Cerebellar cortex (tissue), 1 donor: ENCODE data around the gene ATP8B3.

Source experiments
- DNase-seq: peaks from one replicate; pipeline ENCODE4 v3.0.0-alpha.2; 2015; ENCODE audit warnings: low spot score

The ATP8B3 gene

DNA sequence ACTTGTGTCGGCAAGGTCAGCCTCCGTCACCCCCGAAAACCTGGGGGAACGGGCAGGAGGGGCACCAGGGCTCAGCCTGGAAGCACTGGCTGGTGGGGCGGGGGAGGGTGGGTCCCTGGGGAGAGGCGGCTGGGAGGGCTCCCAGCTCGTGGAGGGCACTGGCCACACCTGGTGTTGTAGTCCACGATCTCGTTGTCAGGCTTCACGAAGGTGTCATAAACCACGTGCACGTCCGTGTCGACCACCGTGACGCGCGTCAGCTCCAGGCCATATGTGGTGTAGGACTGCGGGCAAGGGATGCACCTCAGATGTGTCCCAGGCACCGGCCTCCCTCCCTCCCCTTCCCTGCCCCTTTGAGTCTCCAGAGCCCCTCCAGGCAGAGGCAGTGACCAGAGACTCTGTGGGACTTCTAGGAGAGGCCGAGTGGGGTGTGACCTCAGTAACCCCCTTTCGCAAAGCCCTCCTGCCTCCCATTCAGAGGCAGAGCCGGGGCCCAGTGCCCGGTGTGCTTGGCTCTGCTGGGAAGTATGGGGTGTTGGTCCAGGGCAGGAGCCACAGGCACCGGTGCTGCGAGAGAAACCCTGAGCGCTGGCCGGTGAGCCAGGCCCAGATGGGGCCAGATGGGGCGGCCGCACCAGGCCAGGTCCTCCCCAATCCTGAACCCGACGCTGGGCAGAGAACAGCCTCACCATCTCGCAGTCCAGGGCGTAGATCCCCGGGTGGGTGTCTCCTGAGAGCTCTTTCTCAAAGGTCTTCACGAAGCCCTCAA lies 4.6 kb upstream of the ATP8B3 start:
- DNase-seq = no peak

DNA sequence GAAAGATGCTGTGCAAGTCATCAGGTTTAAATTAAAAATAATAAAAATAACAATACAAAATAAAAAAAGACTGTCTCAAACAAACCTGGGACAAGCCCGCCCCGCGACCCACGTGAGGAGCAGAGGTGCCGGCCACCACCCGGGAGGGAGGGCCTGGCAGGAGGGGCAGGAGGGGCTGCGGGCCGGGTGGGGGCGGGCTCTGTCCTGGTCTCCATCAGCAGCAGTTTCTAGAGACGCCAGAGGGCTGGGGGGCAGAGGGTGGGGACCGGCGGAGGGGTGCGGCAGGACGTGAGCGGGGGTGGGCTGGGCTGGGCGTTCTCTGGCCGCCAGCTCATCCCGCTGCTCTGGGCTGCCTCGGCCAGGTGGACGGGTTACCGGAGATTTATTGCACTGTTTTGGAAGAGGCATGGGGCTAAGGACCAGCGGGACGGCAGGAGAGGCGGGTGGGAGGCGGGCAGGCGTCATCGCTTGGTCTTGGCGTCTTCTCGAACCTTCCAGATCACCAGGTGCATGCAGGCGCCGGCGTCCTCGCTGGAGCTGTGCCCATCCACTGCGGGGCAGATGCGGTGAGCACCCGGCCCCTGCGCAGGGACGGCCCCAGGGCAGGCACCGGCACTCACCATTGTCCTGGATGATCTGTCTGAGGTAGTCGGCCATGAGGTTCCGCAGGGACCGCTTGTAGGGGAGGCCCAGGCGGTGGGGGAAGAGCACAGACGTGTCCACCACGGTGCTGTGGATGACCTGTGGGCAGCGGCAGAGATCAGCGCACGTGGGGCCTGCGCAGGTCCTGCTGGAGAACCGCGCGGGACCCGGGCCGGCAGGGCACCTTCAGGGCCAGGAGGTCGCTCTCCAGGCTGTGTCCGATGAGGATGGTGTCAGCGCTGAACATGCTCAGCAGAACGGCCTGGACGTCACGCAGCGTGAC lies 3.8 kb upstream of the ATP8B3 start:
- no peak for DNase-seq

DNA sequence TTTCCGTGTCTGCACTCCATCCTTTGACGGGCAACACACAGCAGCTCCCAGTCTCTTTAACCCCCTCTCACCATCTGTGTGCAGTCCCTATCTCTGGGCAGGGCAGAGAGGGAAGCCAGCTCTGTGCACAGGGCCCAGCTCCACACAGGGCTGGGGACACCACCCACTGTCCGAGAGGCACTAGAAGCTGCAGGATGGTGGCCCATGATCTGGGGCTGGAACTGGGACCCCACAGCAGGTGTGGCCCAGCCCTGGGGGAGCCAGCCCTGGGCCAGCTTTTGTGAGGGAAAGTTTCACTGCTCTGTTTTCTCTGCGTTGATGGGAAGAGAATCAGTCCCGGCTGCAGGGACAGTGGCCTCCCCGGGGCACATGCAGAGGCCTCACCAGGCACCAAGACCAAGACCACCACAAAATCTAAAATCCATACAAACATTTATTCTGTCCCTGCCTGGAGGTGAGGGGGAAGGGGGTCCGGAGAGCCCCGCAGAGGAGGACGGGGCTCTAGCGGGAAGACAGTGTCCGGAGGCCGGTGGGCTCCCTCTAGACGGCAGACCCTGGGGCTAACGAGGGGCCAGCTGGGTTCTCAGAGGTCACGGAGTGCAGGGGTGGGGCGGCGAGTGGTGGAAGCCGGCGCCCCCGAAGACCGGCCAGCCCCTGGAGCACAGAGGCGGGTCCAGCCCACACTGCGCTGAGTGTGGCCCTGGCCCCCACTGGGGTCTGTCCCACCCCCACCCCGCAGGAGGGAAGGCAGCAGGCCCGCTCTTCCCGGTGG lies 2.9 kb upstream of the ATP8B3 start:
- no peak for DNase-seq

DNA sequence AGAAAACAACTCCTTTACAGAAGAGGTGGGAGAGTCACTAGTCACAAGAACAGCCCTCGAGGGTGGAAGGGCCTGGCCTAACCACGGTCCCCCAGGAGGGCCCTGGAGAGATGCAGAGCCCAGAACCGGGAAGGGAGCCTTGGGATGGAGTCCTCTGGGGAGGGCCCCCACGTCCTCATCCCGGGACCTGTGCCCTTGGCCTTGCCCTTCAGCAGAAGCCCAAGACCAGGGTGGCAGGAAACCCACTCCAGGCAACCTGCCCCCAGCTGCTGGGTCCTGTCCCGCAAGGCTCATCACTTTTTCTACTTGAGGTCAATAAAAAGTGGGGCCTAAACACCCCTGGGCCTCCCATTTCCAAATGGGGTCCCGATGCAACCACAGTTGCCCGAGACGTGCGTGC lies 2.3 kb upstream of the ATP8B3 start:
- DNase-seq = no peak

DNA sequence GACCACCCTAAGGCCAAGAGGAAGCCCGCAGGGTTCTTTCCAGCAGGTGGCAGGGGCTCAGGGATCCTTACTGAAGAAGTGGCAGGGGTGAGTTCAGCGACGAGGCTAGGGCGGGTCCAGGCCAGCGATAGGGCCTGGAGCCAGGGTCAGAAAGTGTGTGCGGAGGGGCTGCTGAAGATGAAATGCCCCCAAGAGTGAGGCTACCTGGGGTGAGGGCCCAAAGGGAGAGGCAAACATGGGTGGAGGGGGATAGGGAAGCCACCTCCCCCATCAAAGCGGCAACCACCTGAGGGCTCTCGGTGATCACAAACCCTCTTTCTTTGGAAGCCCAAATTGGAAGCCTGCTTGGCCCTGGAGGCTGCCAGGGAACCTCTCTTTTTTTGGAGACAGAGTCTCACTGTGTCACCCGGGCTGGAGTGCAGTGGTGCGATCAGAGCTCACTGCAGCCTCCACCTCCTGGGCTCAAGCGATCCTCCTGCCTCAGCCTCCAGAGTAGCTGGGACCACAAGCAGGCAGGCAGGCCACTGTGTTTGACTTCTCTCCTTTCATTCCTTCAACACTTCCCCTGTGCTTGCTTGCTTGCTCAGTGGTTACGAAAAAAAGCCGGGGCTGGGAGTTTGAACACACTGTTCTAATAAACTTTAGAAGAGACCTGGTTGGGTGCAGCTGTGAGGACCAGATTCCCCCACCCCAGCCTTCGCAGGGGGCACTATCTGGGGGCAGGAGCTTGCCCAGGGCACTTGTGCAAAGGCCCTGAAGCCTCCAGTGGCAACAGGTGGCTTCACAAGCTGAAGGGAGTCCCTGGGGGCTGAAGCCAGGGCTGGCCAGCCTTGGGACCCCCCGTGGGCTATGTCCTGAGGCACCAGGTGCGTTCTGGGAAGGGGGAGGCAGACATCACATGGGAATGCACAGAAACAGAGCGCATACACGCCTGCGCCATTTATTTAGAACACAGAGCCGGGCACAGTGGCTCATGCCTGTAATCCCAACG lies 1.4 kb upstream of the ATP8B3 start:
- no peak for DNase-seq

DNA sequence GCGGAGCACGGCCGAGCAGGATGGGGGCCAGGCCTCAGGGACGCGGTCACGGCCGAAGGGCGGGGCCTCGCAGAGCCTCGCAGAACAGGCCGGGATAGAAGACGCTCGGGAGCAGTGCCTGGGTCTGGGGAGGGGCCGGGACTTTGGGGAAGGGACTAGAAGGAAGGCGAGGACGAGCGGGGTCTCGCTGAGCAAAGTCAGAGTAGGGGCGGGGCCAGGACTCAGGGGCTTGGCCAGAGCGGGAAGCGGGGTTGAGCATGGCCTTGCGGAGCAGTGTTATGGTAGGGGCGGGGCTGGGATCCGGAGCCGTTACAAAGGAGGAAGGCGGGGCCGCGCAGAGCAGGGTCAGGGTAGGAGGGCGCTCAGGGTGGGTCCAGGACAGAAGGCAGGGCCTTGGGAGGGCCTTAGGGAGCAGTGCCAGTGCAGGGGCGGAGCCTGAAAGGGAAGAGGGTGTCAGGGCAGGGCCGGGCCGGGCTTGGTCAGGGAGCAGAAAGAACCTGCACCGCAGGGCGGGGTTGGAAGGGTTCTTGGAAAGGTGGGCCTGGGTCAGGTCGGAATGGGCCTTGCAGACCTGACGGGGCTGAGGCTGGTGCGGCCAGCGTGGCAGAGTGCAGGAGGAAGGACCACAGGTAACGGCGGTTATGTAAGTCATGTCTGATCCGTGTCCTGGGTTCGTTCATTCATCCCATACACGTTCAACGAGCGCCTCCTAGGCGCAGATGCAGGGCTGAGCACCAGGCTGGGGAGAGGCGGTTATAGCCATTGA lies 533 bp upstream of the ATP8B3 start:
- peak; percentile 91 for DNase-seq

DNA sequence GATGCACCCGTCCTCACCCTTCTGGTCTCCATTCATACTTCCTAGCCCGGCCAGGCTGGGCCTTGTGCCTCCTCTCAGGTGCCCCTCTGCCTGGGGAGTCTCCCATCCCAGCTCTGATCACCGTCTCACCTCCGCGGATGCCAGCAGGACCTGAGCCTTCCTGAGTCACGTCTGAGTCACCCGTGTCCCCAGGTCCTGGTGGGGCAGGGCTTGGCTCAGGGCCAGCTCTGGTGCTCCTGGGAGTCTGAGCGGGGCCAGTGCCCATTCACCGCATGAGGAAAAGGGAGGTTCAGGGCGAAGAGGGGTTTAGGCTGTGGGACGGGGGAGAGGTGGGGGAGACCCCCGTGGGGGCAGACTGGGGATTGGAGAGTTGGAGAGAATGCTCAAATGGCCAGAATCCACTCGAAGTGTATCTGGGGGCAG lies 593 bp downstream of the ATP8B3 start:
- no peak for DNase-seq

DNA sequence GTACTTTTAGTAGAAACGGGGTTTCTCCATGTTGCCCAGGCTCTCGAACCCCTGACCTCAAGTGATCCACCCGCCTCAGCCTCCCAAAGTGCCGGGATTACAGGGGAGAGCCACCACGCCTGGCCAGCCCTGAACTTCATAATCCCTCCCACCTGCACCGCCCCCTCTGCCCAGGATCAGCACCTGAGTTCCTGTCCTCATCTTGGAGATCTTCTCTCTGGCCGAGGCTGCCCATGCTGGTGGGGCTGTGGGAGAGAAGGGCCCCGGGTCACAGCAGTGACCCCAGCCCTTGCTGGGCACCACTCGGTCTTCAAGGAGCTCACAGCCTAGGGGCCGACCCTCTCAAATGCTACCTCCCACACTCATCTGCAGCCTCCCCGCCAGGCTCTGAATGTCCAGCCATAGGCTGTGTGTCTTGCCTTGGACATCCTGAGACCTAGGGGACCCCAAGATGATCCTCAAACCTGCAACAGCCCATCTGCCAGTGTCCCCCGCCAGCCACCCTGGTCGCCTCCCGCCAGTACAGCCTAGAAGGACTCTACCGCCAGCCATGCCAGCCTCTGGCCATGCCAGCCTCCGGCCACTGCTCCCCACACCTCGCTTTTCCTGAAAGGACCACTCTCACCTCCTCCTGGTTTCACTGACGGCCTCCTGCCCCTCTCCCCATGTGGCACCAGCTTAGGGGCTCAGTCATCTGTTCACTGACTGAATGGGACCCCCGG lies 1.5 kb downstream of the ATP8B3 start:
- no peak for DNase-seq

DNA sequence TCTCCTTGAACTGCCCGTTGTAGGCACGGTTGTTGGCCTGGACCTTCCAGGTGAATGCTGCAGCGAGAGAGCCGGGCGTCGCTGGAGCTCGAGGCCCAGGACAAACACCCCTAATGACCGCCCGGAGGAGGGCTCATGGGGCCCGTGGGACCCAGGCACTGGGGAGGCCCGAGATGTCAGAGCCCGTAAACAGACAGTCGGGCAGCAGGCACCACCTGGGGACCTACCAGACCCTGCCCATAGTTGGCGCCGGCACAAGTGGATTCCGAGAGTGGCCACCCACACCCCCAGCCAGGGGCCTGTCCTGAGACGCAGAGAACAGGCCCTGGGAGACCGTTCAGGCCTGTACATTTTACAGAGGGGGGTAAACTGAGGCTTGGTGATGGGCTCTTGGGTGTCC lies 2.4 kb downstream of the ATP8B3 start:
- DNase-seq = no peak

DNA sequence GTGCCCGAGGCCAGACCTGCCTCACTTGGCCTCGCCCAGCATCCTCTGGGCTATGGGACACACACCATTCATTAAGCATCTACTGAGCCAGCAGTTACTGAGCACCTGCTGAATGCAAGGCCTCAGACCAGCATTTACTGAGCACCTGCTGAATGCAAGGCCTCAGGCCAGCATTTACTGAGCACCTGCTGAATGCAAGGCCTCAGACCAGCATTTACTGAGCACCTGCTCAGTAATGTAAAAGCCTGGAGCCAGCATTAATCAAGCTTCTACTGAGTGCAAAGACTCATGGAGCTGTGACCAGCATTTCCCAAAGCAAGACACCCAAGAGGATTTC lies 3.7 kb downstream of the ATP8B3 start:
- no peak for DNase-seq

DNA sequence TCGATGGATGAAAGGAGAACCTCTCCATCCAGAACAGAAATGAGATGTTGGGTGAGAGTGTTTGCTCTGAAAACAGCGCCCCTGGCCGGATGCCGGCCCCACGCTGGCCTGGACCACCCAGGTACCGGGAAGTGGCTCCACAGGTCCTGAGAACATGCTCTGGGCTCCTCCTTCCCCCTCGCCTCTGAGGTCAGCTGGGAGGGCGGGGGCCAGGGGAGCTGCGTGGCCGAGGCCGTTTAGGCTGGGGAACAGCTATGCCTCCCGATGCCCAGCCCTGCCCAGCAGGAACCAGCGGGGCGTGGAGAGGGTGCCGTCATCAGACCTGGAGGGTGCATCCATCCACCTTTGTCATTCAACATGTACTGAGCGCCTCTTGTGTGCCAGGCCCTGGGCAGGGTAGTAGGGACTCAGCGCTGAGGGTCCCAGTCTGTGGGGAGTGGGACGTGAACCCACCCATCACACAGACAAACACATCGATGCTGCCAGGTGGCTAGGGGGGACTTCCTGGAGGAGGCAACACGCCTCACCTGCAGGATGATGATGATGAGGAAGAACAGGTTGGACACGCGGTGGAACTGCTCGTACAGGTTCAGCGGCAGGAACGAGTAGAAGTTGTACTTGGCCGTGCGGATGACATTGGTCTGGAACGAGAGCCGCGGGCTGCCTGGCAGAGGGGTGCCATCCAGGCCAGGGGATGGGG lies 4.2 kb downstream of the ATP8B3 start:
- no peak for DNase-seq

DNA sequence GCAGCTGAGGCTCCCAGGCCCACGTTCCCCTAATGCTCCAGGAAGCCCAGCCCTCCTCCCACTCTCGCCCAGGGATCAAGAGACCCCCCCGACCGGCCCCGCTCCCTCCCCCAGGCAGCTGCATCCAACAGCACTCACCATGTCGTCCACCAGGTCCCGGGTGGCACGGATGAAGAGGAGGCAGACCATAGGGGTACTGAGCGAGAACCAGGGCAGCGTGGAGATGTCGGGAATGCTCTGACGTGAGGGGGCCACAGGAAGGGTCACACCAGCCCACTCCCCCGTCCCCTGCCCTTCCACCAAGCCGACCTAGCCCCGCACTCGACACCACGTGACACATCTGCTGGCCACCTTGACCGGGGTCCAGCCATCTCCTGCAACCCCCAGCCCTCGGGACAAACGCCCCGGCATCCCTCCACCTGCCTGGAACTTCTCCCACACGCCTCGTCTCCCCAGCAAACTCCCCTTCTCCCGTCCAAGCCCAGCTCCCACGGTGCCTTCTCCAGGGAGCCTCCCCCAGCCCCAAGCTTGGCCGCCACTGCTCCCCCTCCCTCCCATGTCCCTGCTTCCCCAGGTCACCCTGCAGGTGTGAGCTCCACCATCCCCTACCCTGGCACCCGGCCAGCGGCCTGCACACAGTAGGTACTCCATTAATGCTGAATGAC lies 4.9 kb downstream of the ATP8B3 start:
- no peak for DNase-seq

DNA sequence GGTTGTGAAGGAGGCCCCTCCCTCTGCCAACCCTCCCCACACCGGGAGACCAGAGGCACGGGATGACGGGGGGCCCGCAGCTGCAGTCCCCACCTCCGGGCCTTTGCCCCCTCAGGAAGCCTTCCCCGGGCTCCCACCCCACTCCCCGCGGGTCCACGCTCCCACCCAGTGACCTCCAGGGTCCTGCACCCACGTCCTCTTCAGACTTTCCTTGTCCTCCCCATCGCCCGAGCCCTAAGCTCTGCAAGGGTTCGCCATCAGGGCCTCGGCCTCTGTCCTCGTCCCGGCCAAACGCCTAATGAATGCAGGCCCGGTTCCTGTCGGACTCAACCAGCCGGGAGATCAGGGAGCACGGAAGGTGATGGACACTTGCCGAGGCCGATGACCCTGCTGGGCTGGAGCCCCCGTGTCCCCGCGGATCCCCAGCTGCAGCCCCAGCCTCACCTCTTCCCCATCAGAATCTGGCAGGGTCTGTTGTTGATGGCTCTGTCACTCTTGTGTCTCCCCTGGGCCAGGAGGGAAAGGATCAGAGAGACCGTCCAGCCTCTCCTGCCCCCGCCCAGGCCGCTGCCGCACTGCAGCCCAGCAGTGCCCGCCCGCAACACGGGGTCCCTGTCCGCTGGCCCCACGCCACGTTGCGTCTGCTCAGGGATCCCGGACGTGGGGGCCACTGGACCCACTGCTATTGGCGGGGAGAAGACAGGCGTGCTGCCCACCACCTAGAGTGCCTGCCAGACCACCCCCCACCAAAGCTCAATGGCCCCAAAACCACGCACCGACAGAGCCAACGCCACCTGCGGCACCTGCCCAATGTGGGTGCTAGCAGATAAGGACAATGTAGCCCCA lies 5.7 kb downstream of the ATP8B3 start:
- no peak for DNase-seq

DNA sequence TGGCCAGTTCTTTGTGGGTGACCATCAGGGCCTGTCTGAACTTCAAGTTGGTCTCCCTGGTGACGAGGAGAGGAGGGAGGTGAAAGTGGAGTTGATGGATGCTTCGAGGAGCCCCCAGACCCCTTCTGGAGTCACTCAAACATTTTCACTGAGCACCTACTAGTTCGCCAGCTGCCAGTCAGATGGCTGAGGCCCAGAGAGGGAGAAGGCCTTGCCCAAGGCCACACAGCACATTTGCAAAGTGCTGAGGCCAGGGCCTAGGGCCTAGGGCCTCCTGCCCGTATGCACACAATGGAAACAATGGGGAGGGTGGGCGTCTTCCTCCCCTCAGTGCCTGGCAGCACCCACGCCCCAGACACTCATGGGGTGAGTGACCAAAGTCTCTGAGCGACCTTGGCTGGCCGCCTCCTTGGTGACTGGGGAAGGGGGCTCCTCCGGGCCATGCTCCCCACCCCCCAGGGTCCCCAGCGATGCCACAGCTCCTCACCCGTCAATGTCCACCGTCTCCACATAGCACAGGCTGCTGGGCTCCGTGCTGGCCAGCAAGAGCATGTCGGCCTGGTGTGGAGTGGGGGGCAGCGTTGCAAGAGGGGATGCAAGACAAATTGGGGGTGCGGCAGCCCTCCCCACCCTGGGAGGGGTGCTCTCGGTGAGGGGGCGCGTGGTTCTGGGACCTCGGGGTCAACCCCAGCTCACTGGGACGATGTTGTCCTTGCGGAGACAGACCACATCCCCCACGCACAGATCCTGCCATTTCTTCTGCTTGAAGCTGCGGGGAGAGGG lies 6.5 kb downstream of the ATP8B3 start:
- no peak for DNase-seq

DNA sequence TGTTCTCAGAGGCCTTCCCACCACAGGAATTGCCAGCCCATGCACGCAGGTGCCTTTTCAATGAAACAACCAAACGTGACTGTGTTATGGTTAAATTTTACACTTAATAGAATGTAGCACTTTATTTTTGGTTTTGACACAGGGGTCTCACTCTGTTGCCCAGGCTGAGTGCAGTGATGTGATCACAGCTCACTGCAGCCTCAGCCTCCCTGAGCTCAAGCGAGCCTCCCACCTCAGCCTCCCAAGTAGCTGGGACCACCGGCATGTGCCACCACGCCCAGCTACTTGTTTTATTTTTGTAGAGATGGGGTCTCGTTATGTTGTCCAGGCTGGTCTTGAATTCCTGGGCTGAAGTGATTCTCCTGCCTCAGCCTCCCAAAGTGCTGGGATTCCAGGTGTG lies 7.2 kb downstream of the ATP8B3 start:
- DNase-seq = no peak

DNA sequence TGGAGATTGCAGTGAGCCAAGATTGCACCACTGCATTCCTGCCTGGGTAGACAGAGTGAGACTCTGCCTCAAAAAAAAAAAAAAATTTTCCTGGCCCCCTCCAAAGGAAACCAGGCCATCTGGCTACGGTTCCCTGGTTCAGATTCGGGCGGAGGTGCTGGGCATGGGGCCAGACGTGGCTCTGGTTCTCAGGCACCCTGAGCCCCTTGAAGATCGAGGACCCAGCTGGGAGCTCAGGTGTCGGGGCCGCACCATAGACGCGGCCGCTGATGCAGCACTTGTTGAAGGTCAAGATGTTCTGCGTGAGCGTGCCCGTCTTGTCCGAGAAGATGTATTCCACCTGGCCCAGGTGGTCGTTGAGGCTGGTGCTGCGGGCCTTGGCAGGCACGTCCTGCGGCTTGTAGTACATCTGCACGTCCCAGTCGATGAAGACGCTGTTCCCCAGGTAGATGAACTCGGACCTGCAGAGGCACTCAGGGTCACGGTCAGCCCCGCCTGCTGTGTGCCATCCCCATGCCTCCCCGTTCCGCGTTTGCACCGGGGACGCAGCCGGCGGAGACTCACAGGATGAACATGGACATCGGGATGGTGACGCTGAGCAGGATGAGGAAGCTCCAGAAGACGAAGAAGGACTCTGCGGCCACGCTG lies 12.3 kb downstream of the ATP8B3 start:
- no peak for DNase-seq
